ENCODE results near the gene PFDN1.

Gene PFDN1

DNA sequence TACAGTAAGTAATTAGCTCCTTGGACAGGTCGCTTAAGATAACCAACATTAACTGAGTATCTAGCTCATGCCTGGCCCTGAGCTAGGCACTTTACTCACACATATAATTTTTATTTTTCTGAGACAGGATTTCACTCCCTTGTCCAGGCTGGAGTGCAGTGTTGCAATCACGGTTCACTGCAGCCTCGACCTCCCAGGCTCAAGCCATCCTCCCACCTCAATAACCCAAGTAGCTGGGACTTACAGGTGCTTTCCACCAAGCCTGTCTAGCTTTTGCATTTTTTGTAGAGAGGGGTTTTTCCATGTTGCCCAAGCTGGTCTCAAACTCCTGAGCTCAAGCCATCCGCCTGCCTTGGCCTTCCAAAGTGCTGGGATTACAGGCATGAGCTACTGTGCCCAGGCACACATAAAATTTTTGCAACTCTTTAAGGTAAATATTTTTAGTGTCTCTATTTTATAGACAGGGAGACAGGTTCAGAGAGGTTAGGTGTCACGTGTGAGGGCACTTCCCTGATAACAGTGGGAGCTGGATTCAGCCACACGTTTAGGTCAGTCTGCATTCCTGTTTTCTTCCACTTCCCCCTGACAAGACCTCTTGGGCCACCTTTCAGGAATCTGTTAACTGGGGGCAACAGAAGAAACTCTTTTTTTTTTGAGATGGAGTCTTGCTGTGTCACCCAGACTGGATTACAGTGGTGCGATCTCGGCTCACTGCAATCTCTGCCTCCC lies 25.3 kb upstream of the PFDN1 start:
- DNase-seq (ENCODE audit: low read depth, low spot score): no peak

DNA sequence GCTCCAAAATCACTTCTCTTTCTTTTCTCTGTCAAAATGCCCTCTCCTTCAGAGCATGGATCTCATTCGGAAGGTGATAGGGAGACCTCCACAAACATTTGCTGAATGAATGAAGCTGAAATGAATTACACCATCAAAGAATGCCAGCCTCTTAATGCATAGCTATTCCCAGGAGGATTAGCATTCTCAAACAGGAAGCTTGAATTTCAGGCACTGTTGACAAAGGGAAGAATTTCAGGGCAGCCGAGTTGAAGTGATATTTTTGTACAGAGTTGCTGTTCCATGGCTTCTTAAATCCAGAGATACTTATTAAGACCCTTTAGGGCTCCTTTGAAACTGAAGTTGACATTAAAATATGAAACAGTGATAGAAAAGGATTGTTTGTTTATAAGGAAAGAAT lies 24.7 kb upstream of the PFDN1 start:
- DNase-seq (ENCODE audit: low read depth, low spot score): no peak

DNA sequence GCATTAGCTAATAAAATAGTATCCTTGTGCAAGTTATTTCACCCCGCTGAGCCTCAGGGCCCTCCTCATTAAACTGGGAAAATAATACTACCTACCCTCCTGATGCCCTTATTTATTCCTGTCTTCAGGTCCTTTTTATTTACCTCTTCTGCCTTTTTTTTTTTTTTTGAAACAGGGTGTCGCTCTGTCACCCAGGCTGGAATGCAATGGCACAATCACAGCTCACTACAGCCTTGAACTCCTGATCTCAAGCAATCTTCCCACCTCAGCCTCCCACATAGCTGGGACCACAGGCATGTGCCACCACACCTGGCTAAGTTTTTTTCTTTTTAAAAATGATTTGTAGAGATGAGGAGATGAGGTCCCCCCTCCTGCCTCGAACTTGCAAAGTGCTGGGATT lies 22.6 kb upstream of the PFDN1 start:
- no peak for DNase-seq (ENCODE audit: low read depth, low spot score)

DNA sequence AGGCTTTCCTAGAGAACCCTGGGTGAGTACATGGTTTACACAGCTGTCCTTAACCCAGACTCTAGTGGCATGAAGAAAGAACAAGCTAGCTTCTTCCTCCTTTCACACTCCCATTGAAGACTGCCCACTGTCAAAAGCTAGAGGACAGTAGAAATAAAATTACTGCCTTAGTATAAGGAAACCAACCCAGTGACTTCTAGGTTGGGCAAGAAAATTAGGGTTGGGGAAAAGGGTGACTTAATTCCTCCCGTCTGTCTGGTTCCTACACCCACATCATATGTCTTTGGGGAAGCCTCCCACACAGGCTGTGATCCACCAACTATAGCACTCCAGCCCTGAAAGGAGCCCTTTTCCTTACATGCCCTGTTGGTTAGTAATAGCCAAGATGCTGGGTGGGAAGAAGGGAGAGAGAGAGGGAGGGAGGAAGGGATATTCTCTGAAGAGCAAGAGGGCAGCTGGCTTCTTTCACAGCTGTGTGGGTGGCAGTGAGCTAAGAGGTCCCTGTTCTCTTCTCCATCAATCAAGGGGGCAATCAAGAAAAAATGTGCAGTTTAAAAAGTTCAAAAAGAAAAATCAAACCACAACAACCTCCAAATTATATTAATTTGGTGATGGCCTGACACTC lies 21.8 kb upstream of the PFDN1 start:
- DNase-seq (ENCODE audit: low read depth, low spot score): no peak

DNA sequence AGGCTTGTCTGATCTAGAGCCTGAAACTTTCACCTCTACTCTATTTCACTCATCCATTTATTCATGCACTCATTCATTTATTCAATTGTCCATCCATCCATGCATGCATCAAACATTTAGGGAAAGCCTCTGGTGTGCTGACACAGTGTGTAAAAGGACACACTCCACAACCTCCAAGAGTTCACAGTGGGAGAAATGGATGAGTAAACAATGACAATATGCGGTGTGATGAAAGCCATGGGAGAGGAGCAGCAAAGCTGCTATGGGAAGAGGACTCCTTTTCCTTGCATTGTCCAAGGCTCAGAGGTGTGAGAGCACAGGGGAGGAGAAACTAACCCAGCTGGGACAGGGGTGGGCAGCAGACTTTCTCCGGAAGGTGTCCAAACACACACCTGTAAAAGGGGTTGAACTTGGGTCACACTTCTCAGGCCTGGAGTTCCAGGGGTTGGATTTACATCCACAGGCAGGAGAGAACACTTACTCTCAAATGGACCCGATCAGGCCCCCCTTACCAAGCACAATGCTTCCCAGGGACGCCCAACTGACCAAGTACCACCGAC lies 21.2 kb upstream of the PFDN1 start:
- DNase-seq (ENCODE audit: low read depth, low spot score): no peak

DNA sequence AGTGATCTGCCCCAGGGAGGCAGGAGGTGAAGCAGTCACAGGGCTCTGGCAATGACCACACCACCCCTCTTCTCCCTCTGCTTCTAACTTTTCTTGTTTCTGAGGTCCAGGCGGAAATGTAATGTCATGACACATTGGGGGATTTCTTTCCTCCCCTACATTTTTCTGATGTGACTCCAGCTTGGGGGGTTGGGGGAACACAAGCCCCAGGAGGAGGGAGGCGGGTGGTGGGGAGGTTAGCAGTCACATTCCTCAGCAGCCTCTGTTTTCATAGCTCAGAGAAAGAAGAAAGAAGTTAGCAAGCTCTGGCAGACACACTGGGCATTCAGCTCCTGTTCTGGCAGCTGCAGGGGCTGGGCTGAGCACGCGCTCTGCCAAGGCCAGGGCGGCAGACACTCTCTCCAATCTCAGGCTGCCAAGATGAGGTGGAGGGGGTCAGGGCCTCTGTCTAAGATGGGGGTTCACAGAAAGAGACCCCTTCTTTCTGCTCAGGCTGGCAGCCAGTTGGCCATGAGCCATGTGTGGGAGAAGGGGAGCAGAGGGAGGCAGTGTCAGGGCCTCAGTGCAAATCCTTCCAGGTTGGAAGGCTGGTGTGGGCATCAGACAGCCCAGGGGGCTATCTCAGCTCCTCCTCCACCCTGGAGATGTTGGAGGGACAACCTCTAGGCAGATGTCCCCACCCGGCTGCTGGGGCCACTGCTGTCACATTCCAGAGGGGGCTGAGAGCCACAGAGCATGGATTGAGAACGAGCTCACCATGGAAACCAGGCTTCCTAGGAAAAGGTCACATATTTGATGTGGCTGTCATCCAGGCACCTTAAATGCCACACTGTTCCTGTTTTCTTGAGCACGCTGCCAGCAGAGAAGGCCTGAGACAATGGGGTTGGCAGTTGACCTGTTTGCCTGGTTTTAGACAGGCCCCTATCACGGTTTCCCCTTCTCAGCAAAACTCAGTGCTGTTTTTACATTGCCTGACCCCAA lies 20.1 kb upstream of the PFDN1 start:
- DNase-seq (ENCODE audit: low read depth, low spot score): no peak

DNA sequence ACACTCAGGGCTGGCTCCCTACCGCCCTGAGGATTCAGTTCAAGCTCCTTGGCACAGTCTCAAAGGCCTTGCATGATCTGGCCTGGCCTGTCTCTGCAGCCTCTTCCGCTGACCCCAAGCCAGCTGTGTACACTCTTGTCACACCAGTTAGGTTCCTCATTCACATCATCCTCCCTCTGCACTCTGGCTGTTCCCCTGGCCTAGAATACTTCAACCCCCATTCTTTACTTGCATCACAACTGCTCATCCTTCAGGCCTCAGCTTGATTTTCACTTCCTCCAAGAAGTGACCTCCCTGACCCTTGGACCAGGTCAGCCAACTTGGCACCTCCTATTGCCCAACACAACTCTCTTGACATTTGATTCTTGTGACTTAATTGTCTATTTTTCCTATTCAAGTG lies 18.9 kb upstream of the PFDN1 start:
- DNase-seq (ENCODE audit: low read depth, low spot score): no peak

DNA sequence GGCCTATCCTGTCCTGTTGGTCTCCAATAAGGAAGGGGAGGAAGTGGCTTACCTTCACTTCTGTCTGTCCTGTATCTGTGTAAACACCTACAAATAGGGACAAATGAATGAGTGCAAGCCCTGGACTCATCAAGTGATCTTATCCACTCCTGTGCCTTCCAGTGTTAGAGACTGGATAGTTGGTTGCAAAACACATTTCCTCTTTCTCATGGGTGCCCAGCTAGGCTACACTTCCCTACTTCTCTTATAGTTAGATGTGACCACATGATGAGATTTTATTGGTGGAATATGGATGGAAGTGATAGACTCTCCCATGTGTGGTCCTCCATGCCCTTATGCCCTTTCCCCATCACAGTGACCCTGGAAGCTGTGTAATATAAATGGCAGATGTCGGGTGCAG lies 16.9 kb upstream of the PFDN1 start:
- no peak for DNase-seq (ENCODE audit: low read depth, low spot score)

DNA sequence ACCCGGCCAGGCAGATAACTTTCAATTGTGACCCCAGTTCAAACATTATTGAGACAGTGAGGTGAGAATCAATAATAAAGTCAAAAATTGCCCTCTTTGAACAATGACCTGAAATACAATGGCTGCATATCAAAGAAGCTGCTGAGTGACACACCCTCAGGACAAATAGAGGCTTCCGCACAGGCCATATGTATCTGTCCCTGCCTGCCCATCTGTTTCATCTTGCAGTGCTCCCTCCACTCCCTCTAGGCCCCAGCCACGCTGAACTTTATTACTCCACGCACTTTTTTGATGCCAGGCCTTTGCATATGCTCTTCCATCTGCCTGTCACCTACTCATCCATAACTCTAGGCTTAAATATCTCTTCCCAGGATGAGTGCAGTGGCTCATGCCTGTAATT lies 15.9 kb upstream of the PFDN1 start:
- no peak for DNase-seq (ENCODE audit: low read depth, low spot score)

DNA sequence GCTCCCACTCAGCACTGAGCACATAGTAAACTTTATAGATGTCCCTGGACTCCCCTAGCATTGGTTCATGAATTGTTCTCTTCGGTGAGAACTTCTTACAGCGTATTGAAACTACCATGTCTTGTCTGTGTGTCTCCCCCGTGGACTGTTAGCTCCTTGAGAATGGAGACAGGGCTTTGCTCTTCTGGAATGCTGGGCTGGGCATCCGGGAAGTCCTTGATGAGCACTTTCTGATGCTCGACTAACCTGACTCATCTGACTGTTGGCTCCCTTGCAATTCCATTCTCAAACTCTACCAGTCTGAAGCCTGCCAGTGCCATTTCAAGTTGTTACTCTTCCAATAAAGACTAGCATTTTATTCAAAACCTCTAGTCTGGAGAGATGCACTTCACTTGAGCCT lies 15.0 kb upstream of the PFDN1 start:
- DNase-seq (ENCODE audit: low read depth, low spot score): no peak

DNA sequence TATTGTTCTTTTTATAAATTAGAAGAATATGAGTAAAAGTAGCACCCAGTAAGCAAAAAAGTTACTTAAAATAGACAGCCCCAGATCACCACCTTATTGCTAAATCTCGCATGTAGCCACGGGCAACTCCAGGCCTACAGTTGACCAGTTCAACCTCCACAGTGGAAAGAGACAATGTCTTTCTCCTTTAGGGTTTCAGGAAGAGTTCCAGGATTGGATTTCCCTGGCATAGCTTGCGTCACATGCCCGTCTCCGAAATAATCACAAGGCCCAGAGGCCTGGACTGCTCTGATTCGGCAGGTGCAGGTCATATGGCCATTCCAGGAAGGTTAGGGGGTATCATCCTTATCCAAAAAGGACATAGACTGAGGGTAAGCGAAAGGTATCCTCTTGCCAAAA lies 9.9 kb upstream of the PFDN1 start:
- DNase-seq (ENCODE audit: low read depth, low spot score): no peak

DNA sequence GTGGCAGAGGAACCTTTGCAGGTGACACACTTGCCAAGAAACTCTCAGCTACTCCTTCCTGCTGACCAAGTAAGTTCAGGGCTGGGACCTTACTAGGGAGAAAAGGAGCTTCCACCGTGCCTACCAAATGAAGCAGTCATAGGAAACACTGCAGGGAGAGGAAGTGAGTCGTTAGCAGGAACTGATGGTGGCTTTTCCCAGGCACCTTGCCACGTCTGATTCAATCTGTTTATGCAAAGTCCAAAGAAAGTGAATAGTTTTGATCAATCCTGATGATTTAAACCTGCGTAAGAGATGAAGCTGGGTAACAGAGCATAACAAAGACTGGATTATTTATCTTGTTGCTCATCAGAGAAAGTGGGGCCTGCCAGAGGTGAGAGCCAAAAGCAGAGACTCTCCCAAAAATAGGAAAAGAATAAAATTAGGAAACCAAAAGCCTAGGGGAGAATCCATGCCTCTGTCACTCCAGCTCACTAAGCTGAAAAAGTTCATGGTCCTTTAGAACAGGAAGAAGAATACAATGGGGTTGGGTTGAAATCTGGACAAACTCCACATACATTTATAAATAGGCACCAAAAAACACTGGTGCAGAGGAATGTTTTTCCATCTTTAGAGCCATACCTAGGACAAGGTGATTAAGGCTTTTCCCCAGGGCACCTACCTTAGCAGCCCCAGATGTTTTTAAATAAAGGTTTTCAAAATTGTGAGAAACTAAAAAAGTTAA lies 9.3 kb upstream of the PFDN1 start:
- no peak for DNase-seq (ENCODE audit: low read depth, low spot score)

DNA sequence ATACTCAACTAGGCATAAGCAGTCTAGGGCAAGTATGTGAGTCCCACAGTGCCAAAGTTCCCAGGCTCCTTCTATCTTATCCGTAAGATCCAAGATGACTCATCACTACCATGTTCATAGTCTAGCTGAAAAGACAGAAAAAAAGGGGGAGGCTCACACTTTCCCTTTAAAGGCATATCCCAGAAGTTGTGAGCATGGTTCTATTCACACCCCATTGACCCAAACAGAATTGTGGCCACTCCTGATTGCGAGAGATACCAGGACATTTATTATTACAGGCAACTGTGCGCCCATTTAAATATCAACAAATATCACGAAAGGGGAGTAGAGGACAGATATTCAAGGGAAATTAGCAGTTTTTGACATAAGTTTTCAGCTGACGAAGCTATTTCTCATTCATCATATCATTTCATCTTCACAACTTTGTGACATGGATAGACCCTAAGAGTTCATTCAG lies 8.1 kb upstream of the PFDN1 start:
- no peak for DNase-seq (ENCODE audit: low read depth, low spot score)

DNA sequence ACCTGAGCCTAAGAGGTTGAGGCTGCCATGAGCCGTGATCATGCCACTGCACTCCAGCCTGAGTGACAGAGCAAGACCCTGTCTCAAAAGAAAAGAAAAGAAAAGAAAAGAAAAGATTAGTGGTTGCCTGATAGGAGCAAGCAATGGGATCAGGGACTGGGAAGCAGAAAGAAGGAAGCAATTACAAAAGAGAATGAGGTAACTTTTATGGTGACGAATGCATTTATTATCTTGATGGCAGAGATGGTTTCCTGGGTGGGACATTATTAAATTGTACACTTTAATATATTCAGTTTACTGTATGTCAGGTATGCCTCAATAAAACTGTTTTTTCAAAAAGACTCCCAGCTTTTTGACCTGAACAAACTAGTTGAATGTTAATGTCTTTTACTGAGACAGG lies 7.5 kb upstream of the PFDN1 start:
- no peak for DNase-seq (ENCODE audit: low read depth, low spot score)

DNA sequence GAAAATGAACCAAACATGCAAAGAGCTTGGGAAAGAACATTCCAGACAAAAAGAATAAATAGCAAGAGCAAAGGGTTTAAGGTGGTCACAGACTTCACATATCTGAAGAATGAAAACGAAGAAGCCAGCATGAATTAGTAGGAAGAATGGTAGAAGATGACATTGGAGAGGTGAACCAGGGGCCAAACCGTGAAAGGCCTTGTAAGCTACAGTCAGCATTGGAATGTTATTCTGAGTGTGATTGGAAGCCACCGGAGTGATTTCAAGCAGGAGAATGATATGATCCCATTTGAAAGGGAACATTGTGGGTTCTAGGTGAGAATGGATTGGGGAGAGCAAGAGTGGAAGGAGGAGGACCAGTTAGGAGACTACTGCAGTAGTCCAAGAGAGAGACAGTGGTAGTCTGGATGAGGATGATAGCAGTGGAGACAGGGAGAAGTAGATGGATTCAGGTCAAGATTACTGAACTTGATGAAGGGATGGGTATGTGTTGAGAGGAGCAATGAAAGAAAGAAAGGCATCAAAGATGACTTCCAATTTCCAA lies 6.9 kb upstream of the PFDN1 start:
- no peak for DNase-seq (ENCODE audit: low read depth, low spot score)

DNA sequence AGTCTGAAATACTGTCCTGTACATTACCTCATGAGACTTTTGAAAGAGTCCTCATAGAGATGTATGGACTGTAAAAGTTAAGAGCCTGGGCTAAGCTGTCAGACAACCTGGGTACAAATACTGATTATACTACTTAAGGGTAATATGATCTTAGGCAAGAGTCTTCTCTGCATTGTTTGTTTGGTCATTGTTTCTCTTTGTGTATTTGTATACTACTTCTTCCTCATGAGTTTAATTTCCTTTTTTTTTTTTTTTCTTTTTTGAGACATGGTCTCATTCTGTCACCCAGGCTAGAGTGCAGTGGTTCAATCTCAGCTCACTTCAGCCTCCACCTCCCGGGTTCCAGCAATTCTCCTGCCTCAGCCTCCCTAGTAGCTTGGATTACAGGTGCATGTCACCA lies 2.6 kb upstream of the PFDN1 start:
- DNase-seq (ENCODE audit: low read depth, low spot score): no peak

DNA sequence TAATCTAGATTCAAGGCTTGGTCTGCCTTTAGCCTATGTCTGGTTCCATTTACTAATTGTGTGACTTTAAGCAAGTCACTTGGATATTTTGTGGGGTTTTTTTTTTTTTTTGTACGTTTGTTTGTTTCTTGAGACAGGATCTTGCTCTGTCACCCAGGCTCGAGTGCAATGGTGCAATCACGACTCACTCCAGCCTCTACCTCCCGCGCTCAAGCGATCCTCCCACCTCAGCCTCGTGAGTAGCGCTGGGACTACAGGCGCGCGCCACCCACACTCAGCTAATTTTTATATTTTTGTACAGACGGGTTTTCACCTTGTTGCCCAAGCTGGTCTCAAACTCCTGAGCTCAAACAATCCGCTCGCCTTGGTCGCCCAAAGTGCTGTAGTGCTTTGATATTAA lies 1.1 kb upstream of the PFDN1 start:
- no peak for DNase-seq (ENCODE audit: low read depth, low spot score)

DNA sequence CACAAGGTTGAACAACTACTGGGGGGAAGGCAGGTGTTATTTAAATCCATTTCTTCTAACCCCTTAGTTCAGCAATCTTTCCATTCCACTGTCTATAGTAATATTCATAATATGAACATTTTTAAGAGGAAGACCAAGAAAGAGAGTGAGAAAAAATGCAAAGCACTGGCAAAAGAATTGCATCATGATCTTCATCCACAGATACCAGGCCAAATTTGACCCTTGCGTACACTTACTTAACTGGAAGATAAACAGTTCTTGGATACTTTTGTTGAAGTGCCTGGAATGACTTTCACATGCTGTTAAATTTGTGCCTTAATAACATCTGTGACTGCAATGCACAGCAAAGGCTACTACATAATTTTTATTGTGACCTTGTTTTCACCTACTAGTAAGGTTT lies 1.8 kb downstream of the PFDN1 start:
- DNase-seq (ENCODE audit: low read depth, low spot score): no peak

DNA sequence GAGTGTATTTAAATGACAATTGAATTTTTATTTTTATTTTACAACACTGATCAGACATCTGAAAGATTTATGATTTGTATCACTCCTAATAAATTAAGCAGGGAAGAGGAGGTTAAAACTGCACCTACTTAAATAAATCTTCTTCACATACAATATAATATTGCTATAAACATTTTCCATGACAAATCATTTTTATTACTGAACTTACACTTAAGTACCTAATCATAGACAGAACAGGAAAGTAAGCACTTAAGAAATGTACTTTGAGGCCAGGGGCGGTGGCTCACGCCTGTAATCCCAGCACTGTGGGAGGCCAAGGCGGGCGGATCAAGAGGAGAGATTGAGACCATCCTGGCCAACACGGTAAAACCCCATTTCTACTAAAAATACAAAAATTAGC lies 3.8 kb downstream of the PFDN1 start:
- DNase-seq (ENCODE audit: low read depth, low spot score): no peak

DNA sequence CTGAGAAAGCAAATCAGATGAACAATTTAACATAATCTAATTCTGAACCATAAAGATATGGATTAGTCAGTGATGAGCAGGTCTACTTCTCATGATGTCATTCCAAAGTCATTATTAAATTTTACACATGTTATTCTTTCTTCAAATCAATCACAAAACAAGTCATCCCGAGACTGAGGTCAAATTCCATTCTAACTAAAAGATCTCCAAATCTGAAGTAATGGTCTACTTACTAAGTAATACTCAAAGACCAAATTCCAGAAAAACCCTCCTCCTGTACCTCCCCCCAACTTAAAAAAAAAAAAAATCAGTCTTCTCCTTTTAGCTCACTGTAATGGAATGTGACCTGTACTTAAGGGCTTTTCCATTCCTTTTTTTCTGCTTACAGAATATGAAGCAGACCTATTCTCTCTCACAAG lies 4.7 kb downstream of the PFDN1 start:
- DNase-seq (ENCODE audit: low read depth, low spot score): no peak

DNA sequence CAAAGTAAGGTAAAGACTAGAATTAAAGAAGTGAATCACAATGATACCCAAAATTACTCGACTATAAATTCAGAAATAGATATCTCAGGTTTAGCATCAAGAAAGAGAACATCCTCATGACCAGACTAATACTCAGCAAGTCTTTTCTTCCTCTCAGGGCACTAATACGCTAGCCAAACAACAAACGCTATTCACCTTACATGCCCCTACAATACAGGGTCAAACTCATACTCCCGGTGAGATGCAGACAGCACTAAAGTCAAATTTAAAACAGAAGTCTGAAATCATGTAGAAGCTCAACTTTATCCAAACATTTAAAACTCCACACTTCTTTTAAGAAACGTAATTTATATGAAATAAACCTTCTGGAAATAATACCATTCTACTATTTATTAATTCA lies 5.6 kb downstream of the PFDN1 start:
- no peak for DNase-seq (ENCODE audit: low read depth, low spot score)

Measured in brain pericyte (primary cell).